ENCODE data around the gene SYT1. TPM values are rescaled to one million over a fixed set of nuclear protein-coding genes. Genes with fewer than 3 reads are reported as not detected.
A peak's percentile ranks its signal among the peaks of the same experiment; 100 is the strongest.

SYT1 gene
- polyA plus RNA-seq, 6 donors from 2014 or later = 0.05 to 0.97 (median 0.29) TPM; not detected in 1

GRCh38 chr12:79373896-79374499 is 509.4 kb downstream of the SYT1 start:
- ATAC-seq (ENCODE audit: low read depth in 2 of 2) (peak in 1 of 2 donors; percentile 40), DNase-seq (no peak)
- peak overlapping the region in 1 of 6 donors; percentile 41 for H3K27ac Mint-ChIP-seq
- no peak overlapping the region for H3K4me3 Mint-ChIP-seq
- H3K4me1 Mint-ChIP-seq = no peaks in the 10 kb centered on the region
- H3K9me3 Mint-ChIP-seq = no peaks in the 10 kb centered on the region
- H3K27me3 Mint-ChIP-seq = no peaks in the 10 kb centered on the region
- no peaks in the 10 kb centered on the region for H3K36me3 Mint-ChIP-seq

GRCh38 chr12:79374545-79374944 is 510.0 kb downstream of the SYT1 start:
- H3K9me3 Mint-ChIP-seq = no peaks in the 10 kb centered on the region
- H3K4me3 Mint-ChIP-seq = no peak overlapping the region
- H3K27ac Mint-ChIP-seq = no peak overlapping the region
- H3K4me1 Mint-ChIP-seq = no peaks in the 10 kb centered on the region
- DNase-seq = no peak
- H3K27me3 Mint-ChIP-seq = no peaks in the 10 kb centered on the region
- ATAC-seq (ENCODE audit: low read depth in 2 of 2) = no peak
- no peaks in the 10 kb centered on the region for H3K36me3 Mint-ChIP-seq

DNA sequence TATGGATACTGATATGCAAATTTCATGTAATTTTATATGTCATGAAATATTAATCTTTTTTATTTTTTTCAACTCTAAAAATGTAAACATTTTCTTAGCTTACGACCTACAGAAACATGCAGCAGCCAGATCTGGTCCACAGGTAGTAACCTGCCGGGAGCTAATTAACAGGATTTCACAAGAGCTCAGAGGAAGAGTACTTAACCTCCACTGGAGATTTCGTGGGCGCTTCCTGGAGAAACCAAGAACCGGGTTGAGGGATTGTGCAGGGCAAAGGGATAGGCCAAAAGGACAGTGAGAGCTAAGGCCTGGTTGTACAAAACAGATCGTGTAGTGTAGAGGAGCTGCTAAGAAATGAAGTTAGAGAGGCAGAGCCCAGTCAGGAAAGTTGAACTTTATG is 510.5 kb downstream of the SYT1 start:
- H3K4me3 Mint-ChIP-seq = no peak overlapping the region
- H3K9me3 Mint-ChIP-seq = no peaks in the 10 kb centered on the region
- no peaks in the 10 kb centered on the region for H3K4me1 Mint-ChIP-seq
- no peaks in the 10 kb centered on the region for H3K36me3 Mint-ChIP-seq
- DNase-seq = no peak
- ATAC-seq (ENCODE audit: low read depth in 2 of 2) = no peak
- no peaks in the 10 kb centered on the region for H3K27me3 Mint-ChIP-seq
- no peak overlapping the region for H3K27ac Mint-ChIP-seq

GRCh38 chr12:79378496-79378895 is 513.9 kb downstream of the SYT1 start:
- no peak for DNase-seq
- H3K27me3 Mint-ChIP-seq = no peaks in the 10 kb centered on the region
- no peaks in the 10 kb centered on the region for H3K4me1 Mint-ChIP-seq
- H3K4me3 Mint-ChIP-seq = no peak overlapping the region
- ATAC-seq (ENCODE audit: low read depth in 2 of 2) = no peak
- H3K9me3 Mint-ChIP-seq = no peaks in the 10 kb centered on the region
- H3K27ac Mint-ChIP-seq = no peak overlapping the region
- no peaks in the 10 kb centered on the region for H3K36me3 Mint-ChIP-seq

GRCh38 chr12:79380402-79380801 is 515.8 kb downstream of the SYT1 start:
- no peaks in the 10 kb centered on the region for H3K36me3 Mint-ChIP-seq
- DNase-seq = no peak
- H3K4me3 Mint-ChIP-seq = no peak overlapping the region
- H3K27ac Mint-ChIP-seq = no peak overlapping the region
- no peaks in the 10 kb centered on the region for H3K27me3 Mint-ChIP-seq
- H3K4me1 Mint-ChIP-seq = no peaks in the 10 kb centered on the region
- H3K9me3 Mint-ChIP-seq = no peaks in the 10 kb centered on the region
- no peak for ATAC-seq (ENCODE audit: low read depth in 2 of 2)

DNA sequence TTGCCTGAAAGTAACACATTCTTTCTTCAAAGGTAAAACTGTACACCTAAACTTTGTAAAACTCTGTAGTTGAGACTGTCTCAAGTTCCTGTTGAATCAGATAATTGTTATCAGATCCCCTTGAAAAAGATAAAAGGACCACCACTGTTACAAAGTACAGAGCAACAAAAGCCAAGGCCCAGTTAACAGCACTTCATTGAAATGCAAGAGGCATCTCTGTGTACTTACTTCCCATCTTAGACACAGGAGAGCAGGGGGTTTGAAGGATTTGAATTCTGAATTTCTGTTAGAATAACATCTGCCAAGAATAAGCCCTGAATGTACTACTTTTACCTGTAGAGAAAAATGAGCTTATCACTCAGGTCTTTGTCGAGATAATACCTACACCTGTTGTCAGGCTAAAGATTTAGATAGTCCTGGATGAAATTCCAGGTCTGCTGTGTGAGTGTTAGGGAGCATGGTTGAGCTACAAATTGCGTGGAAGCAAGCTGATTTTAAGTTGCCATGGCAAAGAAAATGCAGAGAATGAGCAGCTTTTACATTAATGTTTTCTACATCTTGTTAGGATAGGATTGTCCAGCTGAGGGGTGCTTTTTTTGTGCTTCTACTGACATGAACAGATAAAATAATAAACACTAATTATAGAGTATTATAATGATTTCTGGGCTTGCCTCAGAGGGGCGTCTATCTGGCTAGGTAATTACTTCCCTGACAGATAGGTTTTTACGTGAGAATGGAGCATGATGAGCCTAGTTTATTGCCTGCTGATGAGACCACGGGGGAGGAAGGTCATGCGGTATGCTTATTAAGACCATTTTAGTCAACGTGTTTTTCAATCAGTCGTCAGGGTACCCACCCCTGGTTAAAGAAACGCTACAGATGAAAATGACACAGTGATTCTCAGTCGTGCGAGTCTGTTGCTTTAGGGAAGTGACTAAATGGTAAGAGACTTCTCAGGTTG is 517.0 kb downstream of the SYT1 start:
- H3K27me3 Mint-ChIP-seq = no peaks in the 10 kb centered on the region
- H3K36me3 Mint-ChIP-seq = no peaks in the 10 kb centered on the region
- no peak for ATAC-seq (ENCODE audit: low read depth in 2 of 2)
- H3K9me3 Mint-ChIP-seq = no peaks in the 10 kb centered on the region
- H3K27ac Mint-ChIP-seq = peak overlapping the region in 1 of 6 donors; percentile 9
- no peak overlapping the region for H3K4me3 Mint-ChIP-seq
- DNase-seq = no peak
- H3K4me1 Mint-ChIP-seq = no peaks in the 10 kb centered on the region

- H3K36me3 Mint-ChIP-seq = no peaks in the 10 kb centered on the region
- H3K27ac Mint-ChIP-seq = no peak overlapping the region
- no peak overlapping the region for H3K4me3 Mint-ChIP-seq
- H3K9me3 Mint-ChIP-seq = no peaks in the 10 kb centered on the region
- no peaks in the 10 kb centered on the region for H3K4me1 Mint-ChIP-seq
- no peak for DNase-seq
- no peak for ATAC-seq (ENCODE audit: low read depth in 2 of 2)
- no peaks in the 10 kb centered on the region for H3K27me3 Mint-ChIP-seq
Observed at GRCh38 chr12:79384551-79384950, 520.0 kb downstream of the SYT1 start.

DNA sequence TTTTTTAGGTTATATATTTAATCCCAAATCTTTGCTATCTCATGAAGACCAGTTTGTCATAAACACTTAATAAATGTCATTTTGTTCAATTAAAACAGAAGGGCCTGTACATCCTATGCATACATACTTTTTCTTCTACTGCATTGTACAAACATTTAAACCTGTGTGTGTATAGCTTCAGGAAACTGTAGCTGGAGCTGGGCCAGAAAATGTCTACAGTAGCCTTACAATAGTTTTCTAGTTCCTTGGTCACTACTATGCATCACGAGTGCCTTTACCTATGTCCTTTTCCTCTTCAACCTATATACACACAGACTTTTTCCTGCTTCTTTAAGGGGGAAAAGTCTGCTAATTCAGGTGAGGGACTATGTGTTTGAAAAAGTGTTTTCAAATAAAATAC is 523.4 kb downstream of the SYT1 start:
- Mint-ChIP-seq H3K4me3 (no peak overlapping the region), H3K27ac (no peak overlapping the region), H3K9me3 (no peaks in the 10 kb centered on the region), H3K36me3 (no peaks in the 10 kb centered on the region), H3K27me3 (no peaks in the 10 kb centered on the region), H3K4me1 (no peaks in the 10 kb centered on the region)
- DNase-seq (no peak), ATAC-seq (ENCODE audit: low read depth in 2 of 2) (no peak)

- H3K27me3 Mint-ChIP-seq = peaks cover 0 to 8% (median 3%) of the 10 kb centered on the region in 3 donors
- no peak overlapping the region for H3K27ac Mint-ChIP-seq
- peaks cover 0 to 5% (median 0%) of the 10 kb centered on the region in 7 donors for H3K9me3 Mint-ChIP-seq
- ATAC-seq (ENCODE audit: low read depth in 2 of 2) = no peak
- no peaks in the 10 kb centered on the region for H3K4me1 Mint-ChIP-seq
- H3K4me3 Mint-ChIP-seq = peak overlapping the region in 1 of 8 donors; percentile 35
- H3K36me3 Mint-ChIP-seq = peaks cover 0 to 8% of the 10 kb centered on the region in 2 donors
- no peak for DNase-seq
Observed at GRCh38 chr12:79393842-79394241, 529.3 kb downstream of the SYT1 start.

DNA sequence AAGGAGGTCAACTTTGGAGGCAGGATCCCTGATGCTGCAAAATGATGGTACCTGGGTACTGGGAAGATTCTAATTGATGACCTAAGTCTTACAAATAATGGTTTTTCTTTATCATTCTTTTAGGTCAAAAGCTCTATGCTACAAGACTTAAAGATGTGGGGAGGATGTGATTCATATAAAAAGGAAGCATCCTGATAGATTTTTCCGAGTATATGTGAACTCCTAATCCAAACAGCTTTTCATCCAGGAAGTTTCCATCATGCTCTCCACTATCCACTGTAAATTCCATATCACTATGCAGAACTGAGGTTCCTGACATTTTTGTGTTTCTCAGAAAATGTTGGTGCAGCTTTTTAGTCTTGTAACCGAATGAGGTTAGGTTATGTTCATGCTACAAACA is 533.0 kb downstream of the SYT1 start:
- Mint-ChIP-seq H3K27me3 (peaks cover 3 to 8% (median 6%) of the 10 kb centered on the region in 3 donors), H3K4me3 (no peak overlapping the region), H3K27ac (no peak overlapping the region), H3K4me1 (no peaks in the 10 kb centered on the region), H3K36me3 (peaks cover 0 to 8% of the 10 kb centered on the region in 2 donors), H3K9me3 (peaks cover 0 to 5% (median 0%) of the 10 kb centered on the region in 7 donors)
- DNase-seq = no peak
- ATAC-seq (ENCODE audit: low read depth in 2 of 2) = no peak

- no peaks in the 10 kb centered on the region for H3K4me1 Mint-ChIP-seq
- H3K4me3 Mint-ChIP-seq = no peak overlapping the region
- no peaks in the 10 kb centered on the region for H3K9me3 Mint-ChIP-seq
- H3K27me3 Mint-ChIP-seq = peaks cover 0 to 6% (median 0%) of the 10 kb centered on the region in 3 donors
- no peak for DNase-seq
- H3K27ac Mint-ChIP-seq = no peak overlapping the region
- H3K36me3 Mint-ChIP-seq = no peaks in the 10 kb centered on the region
- no peak for ATAC-seq (ENCODE audit: low read depth in 2 of 2)
Observed at GRCh38 chr12:79400481-79400880, 535.9 kb downstream of the SYT1 start.

DNA sequence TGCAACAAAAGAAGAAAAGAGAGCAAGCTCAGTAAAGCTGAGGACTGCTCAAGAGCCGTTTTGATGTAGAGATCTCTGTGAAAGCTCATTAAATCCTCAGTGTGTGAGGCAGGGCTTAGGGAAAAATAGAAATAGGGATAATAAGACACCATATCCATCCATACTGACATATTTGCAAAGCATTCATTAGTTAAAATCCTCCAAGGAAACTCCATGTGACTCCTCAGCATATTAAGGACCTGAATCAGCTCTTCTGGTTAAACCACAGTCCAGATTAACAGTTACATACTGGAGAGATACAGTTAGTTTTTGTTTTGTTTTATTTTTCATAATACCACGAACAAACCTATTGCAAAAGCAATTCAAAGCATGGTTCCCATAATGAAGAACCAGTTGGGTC is 538.0 kb downstream of the SYT1 start:
- Mint-ChIP-seq H3K9me3 (no peaks in the 10 kb centered on the region), H3K27me3 (peaks cover 0 to 6% (median 0%) of the 10 kb centered on the region in 3 donors), H3K27ac (no peak overlapping the region), H3K4me1 (no peaks in the 10 kb centered on the region), H3K36me3 (no peaks in the 10 kb centered on the region), H3K4me3 (no peak overlapping the region)
- no peak for DNase-seq
- ATAC-seq (ENCODE audit: low read depth in 2 of 2) = no peak

- Mint-ChIP-seq H3K9me3 (no peaks in the 10 kb centered on the region), H3K4me3 (no peak overlapping the region), H3K27me3 (no peaks in the 10 kb centered on the region), H3K36me3 (no peaks in the 10 kb centered on the region), H3K4me1 (no peaks in the 10 kb centered on the region), H3K27ac (no peak overlapping the region)
- no peak for ATAC-seq (ENCODE audit: low read depth in 2 of 2)
- DNase-seq = no peak
Observed at GRCh38 chr12:79406993-79407392, 542.4 kb downstream of the SYT1 start.
